ENCODE data around the gene ZBTB7C. TPM values are rescaled to one million over a fixed set of nuclear protein-coding genes. Genes with fewer than 3 reads are reported as not detected.

The ZBTB7C gene
- total and polyA plus RNA-seq, 2 of the 8 experiments (the other 6 are each of a cell fraction or from before 2014, with no cell fraction given) = 0.15 to 0.45 TPM

DNA sequence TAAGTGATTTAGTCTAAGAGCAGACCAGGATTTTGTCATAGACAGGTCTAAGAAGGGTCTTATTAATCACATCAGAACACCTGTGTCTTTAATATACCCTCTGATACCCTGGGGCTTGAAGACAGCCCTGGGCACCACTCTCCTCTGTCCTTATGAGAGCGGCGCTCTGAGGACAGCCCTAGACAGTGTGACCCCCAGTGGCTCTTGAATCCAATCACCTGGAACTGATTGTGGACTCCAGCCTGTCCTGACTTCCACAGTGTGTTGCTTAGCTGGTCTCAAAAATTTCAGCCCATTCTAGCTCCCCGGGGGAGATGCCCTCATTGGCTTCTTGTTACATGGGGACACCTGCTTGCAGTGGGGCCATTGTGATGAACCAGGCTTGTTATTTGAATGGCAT is 282.9 kb downstream of the ZBTB7C start:
- H2BK20ac ChIP-seq (ENCODE audit: low read length) = no peak overlapping the region
- H2BK12ac ChIP-seq (ENCODE audit: low read depth, low read length) = no peak overlapping the region
- H3K14ac ChIP-seq (ENCODE audit: insufficient read length) = no peak overlapping the region
- H4K20me1 ChIP-seq (replicated peaks in 1 of 2; ENCODE audit: control insufficient read depth in 1 of 2, insufficient read depth in 2 of 2, low read length in 2 of 2) = no peaks in the 10 kb centered on the region
- DNase-seq (ENCODE audit: low read depth in 1 of 2, low spot score in 2 of 2) (no peak), FAIRE-seq (no peak)
- no peak overlapping the region for H3K4me3 ChIP-seq (ENCODE audit: extremely low read depth in 1 of 4, insufficient read depth in 2 of 4, low read depth in 3 of 4, low read length in 4 of 4)
- no peak overlapping the region for H2BK5ac ChIP-seq (ENCODE audit: low read depth, low read length)
- H3K9ac ChIP-seq (replicated peaks in 1 of 4; ENCODE audit: extremely low read depth in 1 of 4, low read depth in 3 of 4, low read length in 3 of 4) = no peak overlapping the region
- H4K5ac ChIP-seq (ENCODE audit: insufficient read length, low read depth, low read length) = no peak overlapping the region
- POLR2A ChIA-PET (ENCODE audit: partially characterized antibody) = no interaction called here
- no peak overlapping the region for H3K4ac ChIP-seq (replicated peaks; ENCODE audit: insufficient read length, low read depth, low read length)
- no peak overlapping the region for H2BK15ac ChIP-seq (ENCODE audit: low read length)
- no peaks in the 10 kb centered on the region for H3K79me1 ChIP-seq (ENCODE audit: low read depth, low read length)
- H3K23ac ChIP-seq (ENCODE audit: insufficient read length) = no peak overlapping the region
- H2AK5ac ChIP-seq (ENCODE audit: low read depth, low read length) = no peak overlapping the region
- no peaks in the 10 kb centered on the region for H3K79me2 ChIP-seq (ENCODE audit: control insufficient read depth in 1 of 2, insufficient read depth in 2 of 2, low read length in 2 of 2)
- no peak overlapping the region for H4K8ac ChIP-seq (ENCODE audit: extremely low read depth, insufficient read depth, low read length)
- no peak overlapping the region for H2BK120ac ChIP-seq (replicated peaks; ENCODE audit: low read depth, low read length)
- H3K36me3 ChIP-seq (ENCODE audit: control insufficient read depth in 2 of 4, insufficient read depth in 4 of 4, low read length in 3 of 4) = no peaks in the 10 kb centered on the region
- H3K23me2 ChIP-seq (ENCODE audit: low read depth, low read length) = no peaks in the 10 kb centered on the region
- no peak overlapping the region; a peak in 1 of 4 replicates for H3K4me2 ChIP-seq (ENCODE audit: insufficient read depth in 1 of 2, low read depth in 2 of 2, low read length in 2 of 2)
- peaks cover 2 to 16% (median 9%) of the 10 kb centered on the region in 4 experiments; a peak in 5 of 7 replicates for H3K4me1 ChIP-seq (replicated peaks in 1 of 4; ENCODE audit: control insufficient read depth in 3 of 4, insufficient read depth in 4 of 4, low read length in 3 of 4)
- no peak overlapping the region for H3K56ac ChIP-seq (replicated peaks; ENCODE audit: insufficient read length, low read depth, low read length)
- no peak overlapping the region for H2AFZ ChIP-seq (ENCODE audit: low read length)
- no peak overlapping the region for H3K18ac ChIP-seq (ENCODE audit: extremely low read depth, low read length)
- H3K27me3 ChIP-seq (replicated peaks in 1 of 4; ENCODE audit: control insufficient read depth in 3 of 4, extremely low read depth in 1 of 4, insufficient read depth in 3 of 4, low read length in 3 of 4) = no peaks in the 10 kb centered on the region
- CTCF ChIA-PET (ENCODE audit: partially characterized antibody) = interaction anchor here (1.6 kb wide), 1 partner anchor 16 kb away, joined by 4 read pairs; no protein-coding TSS in a partner anchor
- H3K27ac ChIP-seq (ENCODE audit: low read depth, low read length) = no peak overlapping the region
- 86% methylated on average over 3 of the region's 3 CpGs; no CpG with 5 or more reads in 1 of the 2 experiments for WGBS, 2 experiments (ENCODE audit: extremely low coverage in 1 of 2, insufficient coverage in 1 of 2, insufficient read length in 1 of 2, insufficient replicate concordance in 2 of 2, low coverage in 1 of 2, low lambda C conversion rate in 2 of 2, missing lambda C conversion rate in 1 of 2)
- no peak overlapping the region for H4K91ac ChIP-seq (replicated peaks; ENCODE audit: insufficient read length, low read length)
- no peaks in the 10 kb centered on the region for H3K9me3 ChIP-seq (ENCODE audit: insufficient read depth in 2 of 2, low read depth in 1 of 2, low read length in 1 of 2)
- TF ChIP-seq PHF8 (conservative IDR thresholded peaks at IDR 0.05; ENCODE audit: low read depth, low read length) (no peak), USF2 (IDR thresholded peaks at IDR 0.05; ENCODE audit: low read length) (no peak), GTF2F1 (IDR thresholded peaks at IDR 0.05; ENCODE audit: borderline replicate concordance, low read depth, low read length) (no peak), SP1 (IDR thresholded peaks at IDR 0.05; ENCODE audit: low read depth, low read length) (no peak), FOSL1 (IDR thresholded peaks at IDR 0.05; ENCODE audit: insufficient read depth, low read depth, low read length) (no peak), POU5F1 (IDR thresholded peaks at IDR 0.05; ENCODE audit: low read depth, low read length) (no peak), EZH2 (IDR thresholded peaks at IDR 0.05; ENCODE audit: low read depth, low read length, severe bottlenecking) (no peak), TCF12 (IDR thresholded peaks at IDR 0.05; ENCODE audit: low read depth, low read length) (no peak), MAX (IDR thresholded peaks at IDR 0.05) (no peak), POLR2A (IDR thresholded peaks at IDR 0.05; ENCODE audit: control extremely low read depth in 1 of 2, low read depth in 2 of 2, low read length in 2 of 2) (no peak), HDAC2 (IDR thresholded peaks at IDR 0.05; ENCODE audit: borderline replicate concordance in 1 of 2, low read depth in 2 of 2, low read length in 2 of 2) (no peak), EGR1 (IDR thresholded peaks at IDR 0.05; ENCODE audit: borderline replicate concordance, low read depth, low read length) (no peak), BCL11A (IDR thresholded peaks at IDR 0.05; ENCODE audit: low read depth in 2 of 2, low read length in 2 of 2) (no peak), HDAC6 (IDR thresholded peaks at IDR 0.05; ENCODE audit: low read depth, low read length) (no peak)
